Stomach (tissue), 4 donors: ENCODE results near the gene PSMA5.

Source experiments
- CTCF ChIP-seq, 7 experiments: fragments of 450-650 bp in 4 of 7; fragments of 200-600 bp in 3 of 7; sonication (generic) in 3 of 7; IDR thresholded peaks; one replicate each; pipeline ENCODE4 v1.5.1; 2016 to 2019; ENCODE audit warnings: antibody characterized with exemption in 7 of 7, control low read depth in 2 of 7, mild to moderate bottlenecking in 1 of 7
- EP300 ChIP-seq: sonication (generic); formaldehyde crosslinking; IDR thresholded peaks from one replicate; pipeline ENCODE4 v1.6.1; 2017; ENCODE audit warnings: antibody characterized with exemption
- POLR2A ChIP-seq, 4 donors: fragments of 450-650 bp; IDR thresholded peaks; one replicate each; pipeline ENCODE4 v1.6.1; 2016; ENCODE audit warnings: antibody characterized with exemption in 4 of 4, control low read depth in 2 of 4, mild to moderate bottlenecking in 1 of 4, moderate library complexity in 1 of 4
- POLR2AphosphoS5 ChIP-seq, 3 donors: sonication (generic); formaldehyde crosslinking; IDR thresholded peaks; one replicate each; pipeline ENCODE4 v1.6.1; 2016; ENCODE audit warnings: antibody characterized with exemption in 3 of 3

- no peak for TF ChIP-seq CTCF (IDR thresholded peaks at IDR 0.05)
- no peak for TF ChIP-seq POLR2AphosphoS5 (IDR thresholded peaks at IDR 0.05)
- no peak for TF ChIP-seq POLR2A (IDR thresholded peaks at IDR 0.05)
- no peak for TF ChIP-seq EP300
Observed at GRCh38 chr1:109354929-109355328, 71.3 kb downstream of the PSMA5 start.
